NT2/D1 (cell line): ENCODE results near the gene ARPC5L.

Source experiments
- SUZ12 ChIP-seq: IDR thresholded peaks from 2 replicates; pipeline ENCODE4 v1.6.1; 2011; ENCODE audit not compliant: insufficient read length, insufficient read depth; ENCODE audit errors: extremely low read depth
- YY1 ChIP-seq: IDR thresholded peaks from 2 replicates; pipeline ENCODE4 v1.6.1; 2011; ENCODE audit not compliant: insufficient read length, insufficient read depth
- ZNF274 ChIP-seq: IDR thresholded peaks from 2 replicates; pipeline ENCODE4 v1.6.1; 2011; ENCODE audit warnings: mild to moderate bottlenecking, low read depth, low read length

DNA sequence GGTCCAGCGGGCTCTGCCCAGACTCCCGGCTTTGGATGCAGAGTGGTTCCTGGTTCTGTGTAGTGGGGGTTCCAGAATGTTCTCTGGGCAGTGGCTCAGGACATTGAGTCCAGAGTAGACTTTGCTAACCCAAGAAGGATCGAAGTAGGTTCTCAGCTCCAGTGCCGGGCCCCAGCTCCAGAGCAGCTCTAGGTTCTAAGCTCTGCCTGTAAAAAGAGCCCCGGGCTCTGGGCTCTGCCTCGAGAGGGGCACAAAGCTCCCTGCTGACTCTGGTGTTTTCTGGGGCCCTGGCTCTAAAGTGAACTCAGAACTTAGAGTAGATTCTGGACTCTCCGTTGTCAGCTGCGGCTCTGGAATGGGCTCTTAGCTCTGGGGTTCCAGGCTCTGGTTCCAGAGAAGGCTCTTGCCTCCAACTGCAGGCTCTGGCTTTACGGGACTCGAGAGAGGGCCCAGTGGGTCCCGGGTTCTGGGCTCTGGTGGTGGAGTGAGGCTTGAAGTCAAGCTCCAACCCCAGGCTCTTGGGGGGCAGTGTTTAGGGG is 8.3 kb upstream of the ARPC5L start:
- TF ChIP-seq SUZ12 (no peak), ZNF274 (no peak), YY1 (no peak)
